NCI-H2227 (cell line): ENCODE results near the gene MARF1.
A peak's percentile ranks its signal among the peaks of the same experiment; 100 is the strongest.
"Not testable (repeated sequence)": the region's sequence is repeated elsewhere in the genome, so short reads cannot be mapped to it uniquely, and the experiment has no call there.

Experiments used
- DNase-seq: peaks from one replicate; lab custom pipeline; 2025; ENCODE audit not compliant: unreplicated experiment; lab: John Stamatoyannopoulos, UW

The MARF1 gene

GRCh38 chr16:15654591-15654990 lies 11.6 kb upstream of the MARF1 start:
- no peak for DNase-seq

GRCh38 chr16:15653227-15653626 lies 10.3 kb upstream of the MARF1 start:
- DNase-seq: peak; percentile 5

GRCh38 chr16:15652293-15653001 lies 9.5 kb upstream of the MARF1 start:
- no peak for DNase-seq

- DNase-seq: peak; percentile 19
Measured at GRCh38 chr16:15650698-15651171, 7.8 kb upstream of the MARF1 start.

GRCh38 chr16:15650019-15650697 lies 7.2 kb upstream of the MARF1 start, which contains the start of gene NDE1:
Gene NDE1, plus strand, starts transcription at chr16:15650245. Its CDS starts 14,534 bp downstream, at chr16:15664779.
- peak; percentile 92 for DNase-seq

- DNase-seq: no peak
Measured at GRCh38 chr16:15649727-15650018, 6.7 kb upstream of the MARF1 start.

- not testable (repeated sequence) for DNase-seq
Measured at GRCh38 chr16:15649311-15649710, 6.4 kb upstream of the MARF1 start.

- peak; percentile 28 for DNase-seq
Measured at GRCh38 chr16:15648135-15648730, 5.3 kb upstream of the MARF1 start.

GRCh38 chr16:15647294-15648014 lies 4.5 kb upstream of the MARF1 start:
- DNase-seq: no peak

GRCh38 chr16:15646557-15647293 lies 3.8 kb upstream of the MARF1 start:
- not testable (repeated sequence) for DNase-seq

GRCh38 chr16:15644962-15645465 lies 2.1 kb upstream of the MARF1 start:
- DNase-seq: not testable (repeated sequence)

- peak; percentile 57 for DNase-seq
Measured at GRCh38 chr16:15644267-15644961, 1.5 kb upstream of the MARF1 start.

GRCh38 chr16:15643946-15644250 lies 944 bp upstream of the MARF1 start:
- DNase-seq: no peak

- peak; percentile 87 for DNase-seq
Measured at GRCh38 chr16:15642557-15643047, 352 bp downstream of the MARF1 start.

GRCh38 chr16:15641753-15642556 lies 999 bp downstream of the MARF1 start:
- no peak for DNase-seq

GRCh38 chr16:15640966-15641365 lies 2.0 kb downstream of the MARF1 start:
- DNase-seq: no peak

- no peak for DNase-seq
Measured at GRCh38 chr16:15639061-15639568, 3.8 kb downstream of the MARF1 start.

GRCh38 chr16:15636392-15636873 lies 6.5 kb downstream of the MARF1 start:
- no peak for DNase-seq

- DNase-seq: no peak
Measured at GRCh38 chr16:15635926-15636325, 7.0 kb downstream of the MARF1 start.
